GM15510 (cell line): ENCODE results near the gene PLAAT5.

Source experiments
- POLR2A ChIP-seq: IDR thresholded peaks from 3 replicates; pipeline ENCODE4 v1.6.1; 2011; ENCODE audit warnings: borderline replicate concordance; ENCODE audit not compliant: insufficient read length; ENCODE audit errors: extremely low read depth

PLAAT5 gene

DNA sequence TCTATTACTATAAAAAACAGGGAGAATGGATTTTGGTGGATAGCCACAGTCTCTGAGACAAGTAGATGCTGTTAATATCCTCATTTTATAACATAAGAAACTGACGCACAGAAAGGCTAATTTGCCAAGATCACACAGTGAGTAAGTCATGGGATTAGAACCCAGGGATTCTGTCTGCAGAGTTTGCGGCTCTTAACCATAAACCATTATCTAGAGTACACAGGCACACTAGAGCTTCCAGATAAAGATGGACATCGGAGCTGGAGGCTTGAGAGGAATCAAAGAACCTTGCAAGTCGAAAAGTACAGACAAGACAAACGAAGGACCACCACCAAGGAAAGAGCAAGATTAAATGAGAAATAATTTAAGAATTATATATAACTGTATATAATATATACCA is 26.2 kb upstream of the PLAAT5 start:
- TF ChIP-seq POLR2A, result no peak

DNA sequence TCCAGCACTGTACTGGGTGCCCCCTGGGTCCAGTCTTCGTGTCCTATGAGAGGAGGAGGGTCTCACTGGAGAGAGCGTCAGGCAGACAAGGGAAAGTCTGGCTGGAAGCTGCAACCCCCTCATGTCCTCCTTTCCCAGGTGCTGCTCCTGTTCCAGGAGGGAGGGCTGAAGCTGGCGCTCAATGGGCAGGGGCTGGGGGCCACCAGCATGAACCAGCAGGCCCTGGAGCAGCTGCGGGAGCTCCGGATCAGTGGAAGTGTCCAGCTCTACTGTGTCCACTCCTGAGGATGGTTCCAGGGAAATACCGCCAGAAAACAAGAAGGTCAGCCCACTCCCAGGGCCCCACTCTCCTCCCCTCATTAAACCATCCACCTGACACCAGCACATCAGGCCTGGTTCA is 25.1 kb upstream of the PLAAT5 start:
- no peak for TF ChIP-seq POLR2A

DNA sequence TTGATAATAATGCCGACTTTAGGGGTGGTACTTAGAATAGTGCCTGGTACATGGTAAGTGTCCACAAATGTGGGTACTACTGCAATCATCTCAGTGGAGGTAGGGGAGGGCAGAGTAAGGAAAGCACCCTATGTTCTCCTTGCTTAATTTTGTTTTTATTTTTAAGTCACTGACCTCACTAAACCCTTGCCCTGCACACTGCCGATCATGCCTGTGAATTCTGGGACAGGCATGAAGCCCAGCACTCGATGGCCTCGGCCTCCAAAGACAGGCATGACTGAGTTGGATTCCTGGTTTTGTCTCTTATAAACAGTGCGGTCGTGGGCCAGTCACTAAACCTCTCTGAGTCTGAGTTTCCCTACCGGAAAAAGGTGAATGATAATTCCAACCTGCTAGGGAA is 21.8 kb upstream of the PLAAT5 start:
- no peak for TF ChIP-seq POLR2A

DNA sequence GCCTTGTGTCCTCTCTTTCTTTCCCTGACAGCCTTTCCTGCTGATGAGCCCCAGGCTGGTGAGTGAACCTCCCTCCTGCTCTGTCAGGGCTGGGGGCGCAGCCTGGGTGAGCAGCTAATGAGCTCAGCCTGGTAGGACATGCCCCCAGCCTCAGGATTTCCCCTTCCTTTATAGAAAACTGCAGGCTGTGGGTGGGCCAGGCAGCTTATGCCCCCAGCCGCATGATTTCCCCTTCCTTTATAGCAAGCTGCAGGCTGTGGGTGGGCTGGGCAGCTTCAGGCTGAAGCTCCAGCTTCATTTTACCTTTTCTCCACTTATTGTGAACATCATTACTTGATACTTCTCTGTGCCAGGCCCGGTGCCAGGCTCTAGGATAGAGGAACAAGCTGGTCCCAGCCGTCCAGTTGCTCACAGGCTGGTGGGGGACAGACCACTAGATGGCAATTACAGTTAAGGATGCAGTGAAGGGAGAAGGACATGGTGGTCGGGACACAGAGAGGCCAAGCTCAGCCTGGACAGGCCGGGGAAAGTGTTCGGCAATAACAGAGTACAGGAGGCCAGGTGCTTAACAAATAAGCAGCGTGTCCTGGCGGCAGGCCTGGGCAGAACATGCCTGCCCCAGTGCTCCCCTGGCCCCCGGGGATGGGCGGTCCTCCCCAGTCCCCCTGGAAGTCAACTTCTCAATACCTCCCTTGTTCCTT is 20.2 kb upstream of the PLAAT5 start:
- no peak for TF ChIP-seq POLR2A

DNA sequence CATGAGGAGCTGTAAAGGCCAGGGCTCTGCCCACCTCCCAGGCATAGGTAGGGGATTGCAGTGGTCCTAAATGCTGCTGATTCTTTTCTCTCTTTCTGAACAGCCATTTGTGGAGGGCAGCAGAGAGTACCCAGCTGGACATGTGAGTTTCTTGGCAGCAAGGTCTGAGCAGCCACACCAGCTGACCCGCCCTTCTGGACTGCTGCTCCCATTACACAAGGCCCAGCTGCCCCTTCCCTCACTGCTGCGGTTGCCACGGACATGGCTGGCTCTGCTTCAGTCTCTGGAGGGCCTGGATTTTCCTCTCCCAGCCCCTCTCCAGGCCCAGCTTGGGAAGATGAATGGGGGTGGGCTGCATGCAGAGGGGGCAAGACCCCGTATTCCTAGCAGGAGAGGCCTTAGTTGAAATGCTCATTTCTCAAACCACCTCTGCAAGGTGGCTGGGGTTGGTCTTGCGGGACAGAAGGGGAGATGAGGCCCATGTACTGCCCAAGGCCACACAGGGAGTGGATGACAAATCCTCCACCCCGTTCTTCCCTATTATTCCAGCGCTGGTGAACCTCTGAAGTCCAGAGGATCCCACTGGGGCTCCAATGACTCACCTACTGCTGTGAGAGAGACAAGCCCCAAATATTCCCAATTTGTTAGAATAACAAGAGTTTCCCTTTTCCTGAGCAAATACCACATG is 19.5 kb upstream of the PLAAT5 start:
- TF ChIP-seq POLR2A, result no peak

DNA sequence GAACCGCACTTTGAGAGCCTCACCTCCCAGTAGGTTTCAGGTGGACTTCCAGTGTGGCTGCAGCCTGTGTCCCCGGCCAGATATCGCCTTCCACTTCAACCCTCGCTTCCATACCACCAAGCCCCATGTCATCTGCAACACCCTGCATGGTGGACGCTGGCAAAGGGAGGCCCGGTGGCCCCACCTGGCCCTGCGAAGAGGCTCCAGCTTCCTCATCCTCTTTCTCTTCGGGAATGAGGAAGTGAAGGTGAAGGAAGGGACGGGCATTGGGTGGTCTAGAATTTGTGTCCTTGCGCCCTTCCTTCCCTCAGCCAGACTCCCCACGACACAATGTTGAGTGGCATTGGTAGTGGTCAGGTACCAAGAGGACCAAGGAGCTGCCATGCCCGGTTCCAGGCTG is 17.8 kb upstream of the PLAAT5 start:
- no peak for TF ChIP-seq POLR2A

DNA sequence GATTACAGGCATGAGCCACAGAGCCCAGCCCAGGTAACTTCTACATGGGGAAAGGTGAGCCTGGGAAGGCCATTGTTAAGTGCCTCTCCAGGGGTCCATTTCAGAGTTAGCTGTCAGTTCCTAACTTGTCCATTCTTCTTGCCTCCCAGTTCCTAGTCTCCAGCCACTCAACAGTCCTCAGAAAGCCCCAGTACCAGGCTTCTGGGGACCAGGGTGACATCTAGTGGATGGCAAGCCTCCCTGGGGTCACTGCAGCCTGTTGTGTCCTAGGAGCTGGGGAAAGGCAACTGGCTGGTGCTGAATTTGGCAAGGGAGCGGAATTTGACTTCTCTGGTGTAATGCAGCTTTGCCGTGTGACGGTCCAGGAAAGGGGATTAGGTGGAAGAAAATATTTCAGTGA is 17.0 kb upstream of the PLAAT5 start:
- TF ChIP-seq POLR2A, result no peak

DNA sequence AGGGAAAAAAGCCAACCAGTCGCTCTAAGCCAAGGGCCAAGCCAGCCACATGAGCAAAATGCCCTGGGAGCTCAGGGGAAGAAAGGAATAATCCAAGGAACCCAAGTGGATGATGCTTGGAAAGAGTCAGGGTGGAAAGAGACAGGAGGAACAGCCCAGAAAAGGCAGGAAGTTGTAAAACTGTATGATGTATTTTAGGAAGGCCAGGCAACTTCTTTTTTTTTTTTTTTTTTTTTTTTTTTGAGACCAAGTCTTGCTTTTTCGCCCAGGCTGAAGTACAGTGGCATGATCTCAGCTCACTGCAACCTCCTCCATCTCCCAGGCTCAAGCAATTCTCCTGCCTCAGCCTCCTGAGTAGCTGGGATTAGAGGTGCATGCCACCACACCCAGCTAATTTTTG is 16.5 kb upstream of the PLAAT5 start:
- no peak for TF ChIP-seq POLR2A

DNA sequence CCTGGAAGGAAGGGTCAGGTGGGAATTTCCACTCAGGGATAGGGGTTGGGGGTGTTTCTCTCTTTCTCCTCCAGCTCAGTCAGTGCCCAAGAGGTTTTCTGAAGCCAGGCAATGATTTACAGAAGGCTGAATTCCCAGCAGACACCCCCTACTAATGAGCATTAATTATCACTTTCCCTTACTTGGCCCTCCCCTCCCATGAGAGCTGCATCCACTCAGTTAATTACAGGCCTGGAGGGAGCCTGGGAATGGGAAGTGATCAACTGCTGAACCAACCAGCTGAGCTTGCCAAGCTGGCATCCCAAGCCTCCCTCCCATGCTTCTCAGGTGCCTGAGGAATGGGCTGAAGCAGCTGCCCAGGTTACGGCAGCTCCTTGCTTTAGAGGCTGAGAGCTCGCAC is 15.9 kb upstream of the PLAAT5 start:
- no peak for TF ChIP-seq POLR2A

DNA sequence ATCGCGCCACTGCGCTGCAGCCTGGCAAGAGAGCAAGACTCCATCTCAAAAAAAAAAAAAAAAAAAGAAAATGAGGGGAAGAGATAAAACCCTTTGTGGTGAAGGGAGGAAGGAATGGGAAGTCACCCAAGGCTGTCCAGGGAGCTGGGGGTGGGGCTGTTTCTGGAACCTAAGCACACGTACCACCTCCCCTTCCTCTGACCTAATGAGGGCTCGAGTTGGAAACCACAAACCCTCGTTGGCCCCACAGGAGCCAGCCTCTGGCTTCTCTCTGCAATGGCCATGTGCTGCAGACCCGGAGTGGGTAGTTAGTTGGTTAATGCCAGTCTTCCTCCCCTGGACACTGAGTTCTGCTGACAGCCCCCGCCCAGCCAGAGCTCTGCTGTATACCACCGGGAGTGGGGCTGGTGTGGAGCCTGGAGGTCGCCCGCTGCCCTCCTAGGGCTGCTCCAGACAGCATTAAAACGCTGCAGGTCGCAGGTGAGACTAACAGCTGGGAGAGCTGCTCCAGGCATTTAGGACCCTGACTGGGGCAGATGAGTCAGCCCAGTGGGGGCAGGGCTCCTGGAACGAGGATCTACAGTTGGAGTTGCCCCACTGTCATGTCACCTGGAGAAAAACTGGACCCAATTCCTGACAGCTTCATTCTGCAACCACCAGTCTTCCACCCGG is 15.0 kb upstream of the PLAAT5 start, which contains the start of gene LGALS12:
LGALS12 (plus strand) TSS at position 228 of the 672 bp plus-strand sequence; CDS start at position 603, 375 bp downstream.
- TF ChIP-seq POLR2A, result no peak

DNA sequence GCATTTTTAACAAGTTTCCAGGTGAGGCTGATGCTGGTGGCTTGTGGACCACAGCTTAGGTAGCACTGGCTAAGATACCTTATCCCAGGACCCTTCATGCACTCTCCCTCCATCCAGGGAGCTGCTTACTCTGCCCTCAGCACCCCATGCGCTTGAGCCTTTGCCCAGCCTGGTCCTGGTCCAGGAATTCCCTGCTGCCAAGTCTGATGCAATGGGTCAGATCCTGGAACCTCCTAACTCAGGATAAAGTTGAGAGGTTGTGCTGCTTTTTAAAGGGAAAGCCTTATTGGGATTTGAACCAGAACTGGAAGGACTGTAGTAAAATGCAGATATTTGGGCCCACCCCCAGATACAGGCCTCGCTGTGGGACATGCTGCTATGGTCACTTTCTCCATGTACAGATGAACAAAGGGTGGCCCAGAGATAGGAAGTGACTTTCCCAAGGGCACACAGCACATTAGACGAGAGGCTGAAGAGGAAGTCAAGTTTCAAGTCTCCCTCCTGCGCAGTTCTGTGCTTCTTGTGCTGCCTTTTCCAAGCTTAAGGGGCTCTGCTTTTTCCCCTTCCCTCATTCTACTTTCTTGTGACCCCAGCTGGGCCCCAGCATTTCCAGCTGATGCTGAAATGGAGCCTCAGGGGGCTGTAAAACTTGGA is 14.1 kb upstream of the PLAAT5 start:
- TF ChIP-seq POLR2A, result no peak

DNA sequence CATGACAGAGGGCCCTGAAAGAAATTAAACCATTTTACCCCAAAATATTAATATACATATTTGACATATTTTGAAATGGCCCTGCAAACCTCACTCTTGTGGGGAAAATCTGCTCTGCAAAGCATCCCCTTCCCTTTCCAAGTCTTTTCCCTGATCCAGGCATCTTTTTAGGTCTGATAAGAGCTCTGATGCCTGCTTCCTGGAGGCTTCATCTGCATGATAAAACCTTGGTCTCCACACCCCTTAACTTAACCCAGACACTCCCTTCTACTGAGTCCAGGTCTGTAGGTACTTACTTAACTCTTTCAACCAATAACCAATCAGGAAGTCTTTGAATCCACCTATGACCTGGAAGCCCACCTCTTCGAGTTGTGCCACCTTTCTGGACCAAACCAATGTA is 13.1 kb upstream of the PLAAT5 start:
- no peak for TF ChIP-seq POLR2A

DNA sequence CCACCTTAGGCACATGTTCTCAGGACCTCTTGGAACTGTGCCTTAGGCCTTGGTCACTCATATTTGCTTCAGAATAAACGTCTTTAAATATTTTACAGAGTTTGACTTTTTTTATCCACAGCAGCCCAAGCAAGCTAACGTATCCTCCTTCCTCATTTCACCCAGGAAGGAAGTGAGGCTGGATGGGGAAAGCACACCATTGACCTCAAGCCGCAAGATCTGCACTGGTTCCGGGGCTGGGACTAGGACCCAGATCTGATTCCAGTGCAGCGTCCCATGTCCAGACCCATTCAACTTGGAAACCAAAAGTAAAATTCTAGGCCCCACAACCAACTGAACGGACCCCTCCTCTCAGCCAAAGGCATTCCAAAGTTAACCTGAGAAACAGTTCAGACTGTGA is 12.5 kb upstream of the PLAAT5 start:
- no peak for TF ChIP-seq POLR2A

DNA sequence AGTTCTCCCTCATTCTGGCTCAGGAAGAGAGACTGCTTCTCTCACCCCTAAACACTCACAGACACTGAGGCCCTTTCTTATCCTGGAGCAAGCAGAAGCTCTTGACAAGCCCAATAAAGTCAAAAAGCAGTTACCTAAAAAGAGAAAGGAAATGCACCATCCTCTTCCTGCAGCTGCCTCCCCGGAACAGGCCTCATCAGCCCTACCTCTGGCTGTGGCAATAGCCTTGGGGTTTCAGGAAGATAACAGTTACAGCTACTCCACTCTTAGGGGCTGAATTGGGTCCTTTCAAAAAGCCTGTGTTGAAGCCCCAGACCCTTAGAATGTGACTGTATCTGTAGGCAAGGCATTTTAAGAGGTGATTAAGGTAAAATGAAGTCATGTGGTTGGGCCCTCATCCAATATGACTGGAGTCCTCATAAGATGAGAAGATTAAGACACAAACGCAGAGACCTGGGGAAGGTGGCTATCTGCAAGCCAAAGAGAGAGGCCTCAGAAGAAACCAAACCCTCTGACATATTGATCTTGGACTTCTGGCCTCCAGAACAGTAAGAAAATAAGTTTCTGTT is 11.4 kb upstream of the PLAAT5 start:
- no peak for TF ChIP-seq POLR2A

DNA sequence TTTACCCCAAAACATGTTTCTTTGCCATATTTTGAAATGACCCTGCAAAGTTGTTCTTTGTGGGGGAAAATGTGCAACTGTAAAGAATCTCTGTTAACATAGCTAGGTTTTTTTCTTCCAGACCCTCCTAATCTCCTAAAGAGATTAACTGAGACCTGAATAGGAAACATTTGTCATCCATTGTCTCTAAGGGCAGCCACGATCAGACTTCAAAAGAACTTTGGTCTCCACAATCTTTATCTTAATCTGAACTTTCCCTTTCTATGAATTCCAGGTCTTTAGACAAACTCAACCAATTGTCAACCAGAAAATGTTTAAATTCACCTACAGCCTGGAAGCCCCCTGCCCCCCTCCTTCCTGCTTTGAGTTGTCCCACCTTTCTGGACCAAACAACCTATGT is 10.3 kb upstream of the PLAAT5 start:
- TF ChIP-seq POLR2A, result no peak
